Thyroid gland (tissue), 4 donors: ENCODE data around the gene SETD1A.

Source experiments
- CTCF ChIP-seq, 6 experiments: fragments of 200-600 bp in 3 of 6; fragments of 450-650 bp in 3 of 6; sonication (generic) in 3 of 6; IDR thresholded peaks; one replicate each; pipeline ENCODE4 v1.5.1; 2016 to 2019; ENCODE audit warnings: antibody characterized with exemption in 6 of 6, mild to moderate bottlenecking in 2 of 6, inconsistent platforms in 1 of 6, moderate library complexity in 1 of 6
- POLR2A ChIP-seq, 2 donors: fragments of 450-650 bp; IDR thresholded peaks; one replicate each; pipeline ENCODE4 v1.6.1; 2017; ENCODE audit warnings: antibody characterized with exemption in 2 of 2, mild to moderate bottlenecking in 2 of 2, moderate library complexity in 1 of 2

- no peak for TF ChIP-seq CTCF (IDR thresholded peaks at IDR 0.05)
- TF ChIP-seq POLR2A (IDR thresholded peaks at IDR 0.05): no peak
Observed at GRCh38 chr16:30980434-30980833, 22.9 kb downstream of the SETD1A start.
